Uterus (tissue), 4 donors: ENCODE results near the gene BBC3. TPM values are rescaled to one million over a fixed set of nuclear protein-coding genes. Genes with fewer than 3 reads are reported as not detected.

Experiments used
- DNase-seq, 2 donors: peaks; one replicate each; pipeline ENCODE4 v3.0.0-alpha.2; 2019 to 2020
- H3K27ac ChIP-seq, 2 donors: fragments of 200-600 bp; sonication (generic); 1 replicate in 1 of 2; 2 replicates in 1 of 2; pipeline ENCODE4 v1.5.1; 2016 to 2018
- H3K27me3 ChIP-seq, 2 donors: fragments of 200-600 bp; sonication (generic); one replicate each; pipeline ENCODE4 v1.5.1; 2018 to 2019; ENCODE audit warnings: control low read depth in 1 of 2
- H3K36me3 ChIP-seq, 2 donors: fragments of 200-600 bp; sonication (generic); one replicate each; pipeline ENCODE4 v1.5.1; 2019; ENCODE audit warnings: control low read depth in 1 of 2
- H3K4me1 ChIP-seq, 2 donors: fragments of 200-600 bp; sonication (generic); one replicate each; pipeline ENCODE4 v1.5.1; 2018 to 2019; ENCODE audit warnings: control low read depth in 1 of 2
- H3K4me3 ChIP-seq, 2 donors: fragments of 200-600 bp; sonication (generic); 1 replicate in 1 of 2; 2 replicates in 1 of 2; pipeline ENCODE4 v1.5.1; 2018 to 2019; ENCODE audit warnings: mild to moderate bottlenecking in 1 of 2
- H3K9me3 ChIP-seq, 2 donors: fragments of 200-600 bp; sonication (generic); one replicate each; pipeline ENCODE4 v1.5.1; 2019; ENCODE audit warnings: control low read depth in 1 of 2
- CTCF ChIP-seq, 4 experiments: fragments of 200-600 bp in 2 of 4; fragments of 450-650 bp in 2 of 4; sonication (generic) in 2 of 4; IDR thresholded peaks; one replicate each; pipeline ENCODE4 v1.5.1; 2016 to 2019; ENCODE audit warnings: antibody characterized with exemption in 4 of 4, mild to moderate bottlenecking in 2 of 4, moderate library complexity in 1 of 4
- POLR2A ChIP-seq, 2 donors: fragments of 450-650 bp; IDR thresholded peaks; one replicate each; pipeline ENCODE4 v1.6.1; 2016; ENCODE audit warnings: antibody characterized with exemption in 2 of 2, mild to moderate bottlenecking in 1 of 2, moderate library complexity in 1 of 2
- intact Hi-C: fragments of 100-400 bp; cut with DNase I; formaldehyde crosslinking; loops from one replicate; pipeline ENCODE4 v1.15.1; 2023; ENCODE audit warnings: low total_unique reads
- total RNA-seq, 4 donors: library from RNA; depleted of rRNA in 3 of 4; stranded (reverse); fragments of >200 nt in 3 of 4; gene quantifications; one replicate each; pipeline versions ENCODE4 v1.1.0 to v1.2.4, GENCODE V29; 2014 to 2023
- donor health status: DM: yes; HTN: yes; CAD: no.

BBC3 gene
- total RNA-seq, 4 donors from 2014 or later: 3.2 to 11.1 (median 4.8) TPM

DNA sequence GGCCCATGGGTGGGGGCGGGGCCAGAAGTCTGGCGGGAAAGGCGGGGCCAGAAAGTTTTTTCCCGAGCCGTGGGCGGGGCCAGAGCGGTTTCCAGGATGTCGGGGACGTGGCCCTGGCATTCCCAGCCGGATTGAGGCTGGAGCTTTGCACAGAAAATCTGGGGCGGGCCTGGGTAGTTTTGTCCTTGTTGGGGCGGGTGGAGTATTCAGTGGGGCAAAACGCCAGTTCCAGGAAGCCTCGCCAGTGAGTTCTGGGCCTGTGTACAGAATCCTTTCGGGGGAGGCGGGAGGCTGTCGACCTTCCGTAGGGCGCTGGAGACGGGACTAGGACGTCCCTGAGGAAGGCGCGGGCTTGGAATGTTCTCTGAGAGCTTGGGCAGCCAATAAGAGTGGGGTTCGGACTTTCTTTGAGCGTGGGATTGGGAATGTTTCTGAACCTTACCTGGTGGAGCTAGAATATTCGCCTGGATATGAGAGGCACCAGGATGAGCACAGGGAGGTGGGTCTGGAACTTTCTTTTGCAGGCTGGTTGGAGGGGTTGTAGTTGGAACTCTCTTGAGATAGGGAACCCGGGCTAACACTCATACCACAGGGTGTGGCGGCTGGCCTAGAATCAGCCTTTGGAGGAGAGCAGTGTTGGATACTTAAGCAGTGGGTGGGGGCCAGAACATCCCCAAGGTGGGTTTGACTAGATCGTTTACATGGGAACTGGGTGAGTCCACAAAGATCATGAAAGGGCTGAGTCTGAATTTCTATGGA lies 26.6 kb upstream of the BBC3 start:
- H3K27me3 ChIP-seq: no peaks in the 10 kb centered on the region
- H3K4me3 ChIP-seq: peak overlapping the region; percentile 49 to 51
- intact Hi-C loops: no loop called here
- TF ChIP-seq CTCF (IDR thresholded peaks at IDR 0.05) (no peak), POLR2A (IDR thresholded peaks at IDR 0.05) (peak; percentile 64 to 82)
- peaks cover 9 to 16% of the 10 kb centered on the region in 2 donors for H3K4me1 ChIP-seq
- H3K9me3 ChIP-seq: no peaks in the 10 kb centered on the region
- no peaks in the 10 kb centered on the region for H3K36me3 ChIP-seq
- H3K27ac ChIP-seq: peak overlapping the region; percentile 95 to 97
- peak in 1 of 2 donors; percentile 57 for DNase-seq

- peaks cover 9 to 16% of the 10 kb centered on the region in 2 donors for H3K4me1 ChIP-seq
- H3K27me3 ChIP-seq: no peaks in the 10 kb centered on the region
- H3K4me3 ChIP-seq: peak overlapping the region; percentile 51 to 58
- intact Hi-C loops: no loop called here
- peak; percentile 100 for DNase-seq
- no peaks in the 10 kb centered on the region for H3K36me3 ChIP-seq
- TF ChIP-seq CTCF (IDR thresholded peaks at IDR 0.05) (no peak), POLR2A (IDR thresholded peaks at IDR 0.05) (no peak)
- no peaks in the 10 kb centered on the region for H3K9me3 ChIP-seq
- peak overlapping the region; percentile 95 to 97 for H3K27ac ChIP-seq
Observed at GRCh38 chr19:47256693-47257410, 25.9 kb upstream of the BBC3 start.

DNA sequence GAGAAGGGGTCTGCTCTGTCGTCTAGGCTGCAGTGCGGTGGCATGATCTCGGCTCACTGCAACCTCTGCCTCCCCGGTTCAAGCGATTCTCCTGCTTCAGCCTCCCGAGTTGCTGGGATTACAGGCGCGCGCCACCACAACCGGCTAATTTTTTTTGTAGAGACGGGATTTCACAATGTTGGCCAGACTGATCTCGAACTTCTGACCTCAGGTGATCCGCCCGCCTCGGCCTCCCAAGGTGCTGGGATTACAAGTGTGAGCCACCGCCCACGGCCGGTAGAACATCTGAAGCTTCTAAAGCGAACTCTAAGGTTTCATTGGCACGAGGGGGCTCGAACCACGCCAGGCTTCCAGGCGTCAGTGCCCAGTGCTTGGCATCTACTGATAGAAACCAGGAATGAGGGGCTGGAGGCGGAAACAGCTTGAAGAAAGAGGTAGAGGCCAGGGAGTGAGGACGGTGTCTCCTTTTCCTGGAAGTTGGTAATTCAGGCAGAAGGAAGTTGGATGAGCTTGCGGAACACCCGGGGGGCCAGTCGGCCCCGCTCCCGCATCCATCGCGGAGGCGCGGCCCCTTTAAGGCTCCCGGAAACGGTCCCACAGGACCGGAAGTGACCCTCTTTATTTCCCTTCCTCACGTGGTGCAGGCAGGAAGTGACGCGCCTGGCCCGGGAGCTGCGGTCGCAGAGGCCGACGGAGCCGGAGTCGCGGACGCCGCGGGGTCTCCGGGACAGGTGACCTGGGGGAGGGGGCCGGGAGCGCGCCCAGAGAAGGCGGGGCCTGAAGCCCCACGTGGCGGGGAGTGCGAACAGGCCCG lies 25.1 kb upstream of the BBC3 start, which contains the start of gene CCDC9:
TSS of gene CCDC9 (plus strand) at position 647 of the 814 bp plus-strand sequence. CDS start 1,876 bp downstream, outside the sequence.
- Histone ChIP-seq H3K36me3 (no peaks in the 10 kb centered on the region), H3K9me3 (no peaks in the 10 kb centered on the region), H3K4me3 (peak within 1 kb of the TSS; percentile 51 to 58), H3K27me3 (no peaks in the 10 kb centered on the region), H3K27ac (peak within 1 kb of the TSS; percentile 95 to 97), H3K4me1 (peaks cover 9 to 16% of the 10 kb centered on the region in 2 donors)
- TF ChIP-seq CTCF (IDR thresholded peaks at IDR 0.05) (peak in 2 of 4 experiments; percentile 13 to 30), POLR2A (IDR thresholded peaks at IDR 0.05) (peak; percentile 86 to 96)
- intact Hi-C loops: no loop called here
- peak; percentile 96 to 97 for DNase-seq

DNA sequence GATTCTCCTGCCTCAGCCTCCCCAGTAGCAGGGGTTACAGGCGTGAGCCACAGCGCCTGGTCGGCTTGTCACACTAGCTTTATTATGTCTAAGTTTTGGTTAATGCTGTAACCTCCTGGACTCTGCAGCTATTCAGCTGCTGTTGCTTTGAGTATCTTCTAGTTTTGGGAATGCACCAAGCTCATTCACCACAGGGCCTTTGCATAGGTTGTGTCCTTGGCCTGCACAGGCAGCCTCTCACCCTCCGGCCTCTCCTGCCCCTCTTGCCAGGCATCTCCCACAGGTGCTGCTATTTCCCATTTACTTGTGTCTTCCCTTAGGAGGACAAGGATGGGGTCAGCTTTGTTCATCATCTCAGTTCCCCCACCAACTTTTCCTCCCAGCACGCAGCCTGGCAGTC lies 23.0 kb upstream of the BBC3 start:
- no peak overlapping the region for H3K4me3 ChIP-seq
- intact Hi-C loops: no loop called here
- TF ChIP-seq POLR2A (IDR thresholded peaks at IDR 0.05) (no peak), CTCF (IDR thresholded peaks at IDR 0.05) (no peak)
- no peak overlapping the region for H3K27ac ChIP-seq
- H3K36me3 ChIP-seq: no peaks in the 10 kb centered on the region
- H3K4me1 ChIP-seq: peaks cover 9 to 15% of the 10 kb centered on the region in 2 donors
- no peaks in the 10 kb centered on the region for H3K27me3 ChIP-seq
- DNase-seq: no peak
- no peaks in the 10 kb centered on the region for H3K9me3 ChIP-seq
